GM12878 (cell line): ENCODE measurements around the gene WBP4. TPM values are rescaled to one million over a fixed set of nuclear protein-coding genes. Genes with fewer than 3 reads are reported as not detected.

ENCODE experiments used
- ATAC-seq: fragments of 200-7000 bp; cut with Tn5 transposase; 3 replicates; pipeline ENCODE4 v1.9.1; 2020; ENCODE audit warnings: mild to moderate bottlenecking, moderate library complexity
- BruUV-seq: library from RNA; stranded (reverse); fragments of 400-500 nt; replicated peaks from 2 replicates; lab custom pipeline; 2021; lab: Mats Ljungman, UMichigan
- CTCF ChIA-PET: fragments of 300-600 bp; sonication (Branson Sonifier 250); formaldehyde crosslinking; extraction: SDS; loops from one replicate; lab custom pipeline; 2021; ENCODE audit warnings: inconsistent platforms; lab: Yijun Ruan, JAX
- POLR2A ChIA-PET: fragments of 350-600 bp; formaldehyde crosslinking; extraction: SDS; loops from one replicate; lab custom pipeline; 2021; ENCODE audit warnings: inconsistent platforms; lab: Charles Lee
- RAD21 ChIA-PET: fragments of 300-600 bp; sonication (Branson Sonifier 250); formaldehyde crosslinking; loops from one replicate; lab custom pipeline; 2023; ENCODE audit warnings: antibody characterized with exemption; ENCODE audit not compliant: unreplicated experiment; lab: Charles Lee
- SMC1A ChIA-PET: fragments of 300-600 bp; sonication (Branson Sonifier 250); formaldehyde crosslinking; loops from one replicate; lab custom pipeline; 2023; ENCODE audit not compliant: unreplicated experiment, uncharacterized antibody; lab: Charles Lee
- DNase-seq: peaks from one replicate; pipeline ENCODE4 v3.0.0-alpha.2; 2011; ENCODE audit warnings: low read depth, low spot score
- FAIRE-seq: peaks from 3 replicates; lab custom pipeline; 2011; peaks lifted over from hg19 to GRCh38; lab: Jason Lieb, UNC
- H2AFZ ChIP-seq: 2 replicates; pipeline ENCODE4 v1.6.0; 2011; ENCODE audit warnings: low read depth, low read length, control low read depth; ENCODE audit not compliant: control insufficient read depth
- H3K27ac ChIP-seq: 2 replicates; pipeline ENCODE4 v1.5.1; 2011; ENCODE audit warnings: control low read depth; ENCODE audit not compliant: control insufficient read depth, insufficient read depth
- H3K27me3 ChIP-seq, 2 experiments: replicated peaks in 1 of 2; 2 replicates each; pipeline versions ENCODE4 v1.6.0 to v1.6.1; 2011; ENCODE audit warnings: low read length in 1 of 2; ENCODE audit not compliant: control insufficient read depth in 2 of 2, insufficient read depth in 2 of 2
- H3K36me3 ChIP-seq, 2 experiments: 2 replicates each; pipeline ENCODE4 v1.5.1; 2011; ENCODE audit warnings: low read length in 1 of 2; ENCODE audit not compliant: control insufficient read depth in 2 of 2, insufficient read depth in 2 of 2
- H3K4me1 ChIP-seq: 2 replicates; pipeline ENCODE4 v1.6.1; 2011; ENCODE audit warnings: mild to moderate bottlenecking, low read length, moderate library complexity, mixed read lengths; ENCODE audit not compliant: control insufficient read depth, insufficient read depth
- H3K4me2 ChIP-seq: 2 replicates; pipeline ENCODE4 v1.6.0; 2011; ENCODE audit warnings: control low read depth; ENCODE audit not compliant: control insufficient read depth, insufficient read depth
- H3K4me3 ChIP-seq: fragments of 200-600 bp; sonication (generic); 2 replicates; pipeline ENCODE4 v1.5.1; 2016
- H3K79me2 ChIP-seq: 2 replicates; pipeline ENCODE4 v1.6.0; 2011; ENCODE audit warnings: low read length; ENCODE audit not compliant: control insufficient read depth, insufficient read depth
- H3K9ac ChIP-seq: 2 replicates; pipeline ENCODE4 v1.8.0; 2011; ENCODE audit warnings: low read length, control low read depth, mixed read lengths; ENCODE audit not compliant: control insufficient read depth, insufficient read depth
- H3K9me3 ChIP-seq: replicated peaks from 3 replicates; pipeline ENCODE4 v1.5.1; 2011; ENCODE audit warnings: mild to moderate bottlenecking, low read length; ENCODE audit not compliant: control insufficient read depth, insufficient read depth
- H4K20me1 ChIP-seq: 2 replicates; pipeline ENCODE4 v1.6.0; 2011; ENCODE audit not compliant: control insufficient read depth, insufficient read depth
- BCL11A ChIP-seq: IDR thresholded peaks from 2 replicates; pipeline ENCODE4 v1.6.1; 2011; ENCODE audit warnings: low read depth, low read length
- DPF2 ChIP-seq: fragments of 450-650 bp; IDR thresholded peaks from 2 replicates; pipeline ENCODE4 v1.6.1; 2017; ENCODE audit warnings: mild to moderate bottlenecking
- GABPA ChIP-seq: IDR thresholded peaks from 2 replicates; pipeline ENCODE4 v1.6.1; 2014; ENCODE audit warnings: antibody characterized with exemption, low read depth, mild to moderate bottlenecking, inconsistent platforms
- IRF5 ChIP-seq: fragments of 450-650 bp; IDR thresholded peaks from 2 replicates; pipeline ENCODE4 v1.6.1; 2017; ENCODE audit warnings: borderline replicate concordance
- POLR2AphosphoS5 ChIP-seq: IDR thresholded peaks from 2 replicates; pipeline ENCODE4 v1.6.1; 2011; ENCODE audit warnings: mild to moderate bottlenecking, low read length, inconsistent platforms
- POU2F2 ChIP-seq: IDR thresholded peaks from 3 replicates; pipeline ENCODE4 v1.6.1; 2011; ENCODE audit warnings: low read depth, mild to moderate bottlenecking, low read length, borderline replicate concordance
- REST ChIP-seq: IDR thresholded peaks from 2 replicates; pipeline ENCODE4 v1.6.1; 2012; ENCODE audit warnings: mild to moderate bottlenecking, low read depth, low read length
- SKIL ChIP-seq: fragments of 450-650 bp; IDR thresholded peaks from 2 replicates; pipeline ENCODE4 v1.6.1; 2017; ENCODE audit warnings: mild to moderate bottlenecking, low read depth, inconsistent platforms; ENCODE audit not compliant: poor library complexity, severe bottlenecking
- SMAD5 ChIP-seq: IDR thresholded peaks from 2 replicates; pipeline ENCODE4 v1.6.1; 2016; ENCODE audit warnings: antibody characterized with exemption, low read depth
- YY1 ChIP-seq: IDR thresholded peaks from 2 replicates; pipeline ENCODE4 v1.6.1; 2011; ENCODE audit warnings: low read depth, mild to moderate bottlenecking, low read length
- ZBTB40 ChIP-seq: fragments of 450-650 bp; IDR thresholded peaks from 2 replicates; pipeline ENCODE4 v1.6.1; 2016; ENCODE audit warnings: mild to moderate bottlenecking, moderate library complexity, borderline replicate concordance
- WGBS: methylation state at CpG from one replicate; pipeline ENCODE4 v1.1.6; 2016; ENCODE audit warnings: low lambda C conversion rate; ENCODE audit not compliant: insufficient replicate concordance, insufficient coverage; ENCODE audit errors: missing lambda C conversion rate; 5-methylcytosine and 5-hydroxymethylcytosine counted together
- in situ Hi-C: fragments of 300-500 bp; cut with MboI; formaldehyde crosslinking; loops from 9 replicates; pipeline ENCODE4 v1.14.3; 2018; ENCODE audit warnings: mixed read lengths
- intact Hi-C: fragments of 100-400 bp; cut with micrococcal nuclease; formaldehyde crosslinking; loops from one replicate; pipeline ENCODE4 v1.14.2; 2022; ENCODE audit not compliant: unreplicated experiment
- polyA plus RNA-seq, 11 experiments: library from polyadenylated mRNA; depleted of rRNA in 4 of 11; unstranded in 6 of 11; stranded (reverse) in 5 of 11; fragments of >200 nt; fragmentation: Nextera tagmentation in 4 of 11; fragmentation: Illumina TruSeq in 1 of 11; extraction: Ambion mirVana in 4 of 11; extraction: Trizol in 1 of 11; gene quantifications; 1 replicate in 1 of 11; 2 replicates in 10 of 11; pipeline versions ENCODE4 v1.2.1 to v1.2.3, GENCODE V29; 2011 to 2016; ENCODE audit warnings: inconsistent platforms in 2 of 11, missing spikeins in 2 of 11, low read depth in 1 of 11
- total RNA-seq, 4 experiments: library from RNA; depleted of rRNA in 3 of 4; stranded (reverse); fragments of >200 nt in 3 of 4; fragmentation: Illumina TruSeq in 1 of 4; extraction: Trizol in 1 of 4; gene quantifications; 2 replicates each; pipeline versions ENCODE4 v1.2.1 to v1.2.3, GENCODE V29; 2013 to 2021

Gene WBP4
- total and polyA plus RNA-seq, 10 of the 15 experiments (the other 5 are each of a cell fraction or from before 2014, with no cell fraction given), result 7.4 to 21.6 (median 14.2) TPM

GRCh38 chr13:41019011-41019487 is 42.3 kb upstream of the WBP4 start, which contains the start of gene ELF1:
TSS of gene ELF1 (minus strand) at chr13:41019316. CDS start at chr13:40982054, 37,262 bp downstream.
- peak within 1 kb of the TSS; percentile 76 for H2AFZ ChIP-seq
- H4K20me1 ChIP-seq, result no peaks in the 10 kb centered on the region
- H3K4me1 ChIP-seq, result peaks cover 7% of the 10 kb centered on the region
- ATAC-seq (peak; percentile 79), DNase-seq (peak; percentile 88), FAIRE-seq (peak; percentile 88)
- ChIA-PET CTCF (interaction anchor here (0.8 to 10.8 kb wide), 15 partner anchors 8 to 213 kb away, joined by 3 to 129 read pairs (median 5); partner anchors contain the start of gene WBP4), RAD21 (interaction anchor here (0.7 to 6.2 kb wide), 15 partner anchors 12 to 241 kb away, joined by 3 to 61 read pairs (median 9); no protein-coding TSS in a partner anchor), POLR2A (interaction anchor here (0.7 to 3.8 kb wide), 16 partner anchors 10 to 99 kb away, joined by 3 to 25 read pairs (median 4); partner anchors contain the start of gene WBP4), SMC1A (interaction anchor here (0.9 to 18.2 kb wide), 16 partner anchors 9 to 84 kb away, joined by 3 to 308 read pairs (median 6); no protein-coding TSS in a partner anchor)
- no peaks in the 10 kb centered on the region for H3K27me3 ChIP-seq
- H3K4me3 ChIP-seq, result peak within 1 kb of the TSS; percentile 90
- H3K79me2 ChIP-seq, result peaks cover 69% of the 10 kb centered on the region
- H3K36me3 ChIP-seq, result no peaks in the 10 kb centered on the region
- H3K27ac ChIP-seq, result peak within 1 kb of the TSS; percentile 100
- no peaks in the 10 kb centered on the region for H3K9me3 ChIP-seq
- WGBS, result 0% methylated on average over 4 of the region's 4 CpGs
- peak within 1 kb of the TSS; percentile 26 for H3K4me2 ChIP-seq
- intact Hi-C loops, result loop anchor here (2.0 to 5.0 kb wide), 5 partner anchors 14 to 44 kb away; partner anchors contain the start of gene WBP4
- peak within 1 kb of the TSS; percentile 86 for H3K9ac ChIP-seq
- BruUV-seq, result no TSS peak
- in situ Hi-C loops, result no loop called here
- TF ChIP-seq BCL11A (peak; percentile 93), SMAD5 (peak; percentile 60), SKIL (peak; percentile 89), YY1 (peak; percentile 95), POLR2AphosphoS5 (peak; percentile 89), GABPA (no peak), POU2F2 (peak; percentile 95), REST (0 out of 2 replicates have a peak, but pooled peaks have one; percentile 20), DPF2 (peak; percentile 96), IRF5 (no peak), ZBTB40 (no peak; the same call in 1 of the 2 replicates)
